ENCODE results near the gene OXLD1. TPM values are rescaled to one million over a fixed set of nuclear protein-coding genes. Genes with fewer than 3 reads are reported as not detected.

OXLD1 gene
- total and polyA plus RNA-seq, 10 of the 15 experiments (the other 5 are each of a cell fraction or from before 2014, with no cell fraction given): 4.6 to 89.5 (median 39.8) TPM

DNA sequence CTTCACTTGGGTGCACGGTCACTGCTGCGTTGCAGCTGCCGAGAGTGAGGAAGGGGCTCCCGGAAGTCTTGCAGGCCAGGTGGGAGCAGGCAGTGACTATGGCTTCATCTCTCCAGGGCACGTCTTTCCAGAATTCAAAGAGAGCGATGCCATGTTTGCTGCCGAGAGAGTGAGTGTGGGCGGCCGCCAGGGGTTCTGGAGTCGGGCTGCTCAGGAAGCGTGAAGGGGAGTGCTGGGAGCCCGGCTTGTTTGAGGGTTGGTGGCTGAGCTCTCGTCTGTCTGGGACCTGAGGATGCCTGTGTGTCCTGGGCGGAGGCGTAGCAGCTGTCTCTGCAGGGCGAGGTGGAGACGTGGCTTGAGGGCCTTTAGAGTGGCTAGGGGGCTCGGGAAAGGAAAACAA, 23.7 kb upstream of the OXLD1 start:
- SMC1A ChIA-PET (ENCODE audit: uncharacterized antibody, unreplicated experiment): no interaction called here
- H3K9me3 ChIP-seq (replicated peaks; ENCODE audit: control insufficient read depth, insufficient read depth, low read length): no peaks in the 10 kb centered on the region
- no TSS peak for BruUV-seq (replicated peaks)
- H2AFZ ChIP-seq (ENCODE audit: control insufficient read depth, low read depth, low read length): no peak overlapping the region
- no peaks in the 10 kb centered on the region for H3K27me3 ChIP-seq (replicated peaks in 1 of 2; ENCODE audit: control insufficient read depth in 2 of 2, insufficient read depth in 2 of 2, low read length in 1 of 2)
- peaks cover 11 to 49% of the 10 kb centered on the region in 2 experiments; a peak in 3 of 4 replicates for H3K36me3 ChIP-seq (ENCODE audit: control insufficient read depth in 2 of 2, insufficient read depth in 2 of 2, low read length in 1 of 2)
- no peak overlapping the region for H3K9ac ChIP-seq (ENCODE audit: control insufficient read depth, insufficient read depth, low read length)
- RAD21 ChIA-PET (ENCODE audit: unreplicated experiment): no interaction called here
- TF ChIP-seq, protein P1, sequence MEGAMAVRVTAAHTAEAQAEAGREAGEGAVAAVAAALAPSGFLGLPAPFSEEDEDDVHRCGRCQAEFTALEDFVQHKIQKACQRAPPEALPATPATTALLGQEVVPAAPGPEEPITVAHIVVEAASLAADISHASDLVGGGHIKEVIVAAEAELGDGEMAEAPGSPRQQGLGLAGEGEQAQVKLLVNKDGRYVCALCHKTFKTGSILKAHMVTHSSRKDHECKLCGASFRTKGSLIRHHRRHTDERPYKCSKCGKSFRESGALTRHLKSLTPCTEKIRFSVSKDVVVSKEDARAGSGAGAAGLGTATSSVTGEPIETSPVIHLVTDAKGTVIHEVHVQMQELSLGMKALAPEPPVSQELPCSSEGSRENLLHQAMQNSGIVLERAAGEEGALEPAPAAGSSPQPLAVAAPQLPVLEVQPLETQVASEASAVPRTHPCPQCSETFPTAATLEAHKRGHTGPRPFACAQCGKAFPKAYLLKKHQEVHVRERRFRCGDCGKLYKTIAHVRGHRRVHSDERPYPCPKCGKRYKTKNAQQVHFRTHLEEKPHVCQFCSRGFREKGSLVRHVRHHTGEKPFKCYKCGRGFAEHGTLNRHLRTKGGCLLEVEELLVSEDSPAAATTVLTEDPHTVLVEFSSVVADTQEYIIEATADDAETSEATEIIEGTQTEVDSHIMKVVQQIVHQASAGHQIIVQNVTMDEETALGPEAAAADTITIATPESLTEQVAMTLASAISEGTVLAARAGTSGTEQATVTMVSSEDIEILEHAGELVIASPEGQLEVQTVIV (IDR thresholded peaks at IDR 0.05; ENCODE audit: borderline replicate concordance, partially characterized antibody): no peak
- TF ChIP-seq YY1 (IDR thresholded peaks at IDR 0.05; ENCODE audit: low read depth, low read length) (no peak), SMAD1 (IDR thresholded peaks at IDR 0.05; ENCODE audit: low read depth, partially characterized antibody) (no peak), PML (IDR thresholded peaks at IDR 0.05; ENCODE audit: low read length) (no peak)
- intact Hi-C loops (cut with micrococcal nuclease; ENCODE audit: unreplicated experiment): no loop called here
- H3K27ac ChIP-seq (ENCODE audit: control insufficient read depth, insufficient read depth): no peak overlapping the region
- H3K4me3 ChIP-seq: no peak overlapping the region
- H3K4me1 ChIP-seq (ENCODE audit: control insufficient read depth, insufficient read depth, low read length): peaks cover 5% of the 10 kb centered on the region
- POLR2A ChIA-PET: interaction anchor here (0.5 to 1.1 kb wide), 2 partner anchors 26 to 35 kb away, joined by 3 to 5 read pairs; no protein-coding TSS in a partner anchor
- H3K4me2 ChIP-seq (ENCODE audit: control insufficient read depth, insufficient read depth): no peak overlapping the region
- ATAC-seq (no peak), FAIRE-seq (no peak), DNase-seq (ENCODE audit: low read depth, low spot score) (no peak)
- peaks cover 12% of the 10 kb centered on the region for H3K79me2 ChIP-seq (ENCODE audit: control insufficient read depth, insufficient read depth, low read length)
- H4K20me1 ChIP-seq (ENCODE audit: control insufficient read depth, insufficient read depth): peaks cover 4% of the 10 kb centered on the region
- WGBS (ENCODE audit: insufficient coverage, insufficient replicate concordance, low lambda C conversion rate, missing lambda C conversion rate): 100% methylated on average over 14 of the region's 18 CpGs
- in situ Hi-C loops (cut with MboI): no loop called here
- CTCF ChIA-PET: no interaction called here

GRCh38 chr17:81688616-81689015, 22.2 kb upstream of the OXLD1 start:
- 91% methylated on average over 14 of the region's 14 CpGs for WGBS (ENCODE audit: insufficient coverage, insufficient replicate concordance, low lambda C conversion rate, missing lambda C conversion rate)
- no TSS peak for BruUV-seq (replicated peaks)
- CTCF ChIA-PET: no interaction called here

More at GRCh38 chr17:81688616-81689015, 22.2 kb upstream of the OXLD1 start:
- no peak for TF ChIP-seq SMAD1 (IDR thresholded peaks at IDR 0.05; ENCODE audit: low read depth, partially characterized antibody)
- Histone ChIP-seq H3K36me3 (ENCODE audit: control insufficient read depth in 2 of 2, insufficient read depth in 2 of 2, low read length in 1 of 2) (peaks cover 7 to 40% of the 10 kb centered on the region in 2 experiments; a peak in 3 of 4 replicates), H3K27me3 (replicated peaks in 1 of 2; ENCODE audit: control insufficient read depth in 2 of 2, insufficient read depth in 2 of 2, low read length in 1 of 2) (no peaks in the 10 kb centered on the region), H2AFZ (ENCODE audit: control insufficient read depth, low read depth, low read length) (no peak overlapping the region), H4K20me1 (ENCODE audit: control insufficient read depth, insufficient read depth) (peaks cover 8% of the 10 kb centered on the region), H3K4me3 (no peak overlapping the region), H3K9ac (ENCODE audit: control insufficient read depth, insufficient read depth, low read length) (no peak overlapping the region), H3K4me2 (ENCODE audit: control insufficient read depth, insufficient read depth) (no peak overlapping the region), H3K79me2 (ENCODE audit: control insufficient read depth, insufficient read depth, low read length) (peaks cover 25% of the 10 kb centered on the region), H3K4me1 (ENCODE audit: control insufficient read depth, insufficient read depth, low read length) (peaks cover 11% of the 10 kb centered on the region), H3K27ac (ENCODE audit: control insufficient read depth, insufficient read depth) (no peak overlapping the region), H3K9me3 (replicated peaks; ENCODE audit: control insufficient read depth, insufficient read depth, low read length) (no peaks in the 10 kb centered on the region)
- RAD21 ChIA-PET (ENCODE audit: unreplicated experiment): no interaction called here
- intact Hi-C loops (cut with micrococcal nuclease; ENCODE audit: unreplicated experiment): no loop called here
- DNase-seq (ENCODE audit: low read depth, low spot score): no peak
- in situ Hi-C loops (cut with MboI): no loop called here
- POLR2A ChIA-PET: no interaction called here
- no peak for FAIRE-seq
- ATAC-seq: no peak
- SMC1A ChIA-PET (ENCODE audit: uncharacterized antibody, unreplicated experiment): no interaction called here

All from GM12878 (cell line).